C4-2B (cell line): ENCODE measurements around the gene P2RX1.

Experiments used
- H3K27ac ChIP-seq: fragments of 450-650 bp; 2 replicates; pipeline ENCODE4 v1.5.1; 2017
- ZFX ChIP-seq: fragments of 450-650 bp; IDR thresholded peaks from 2 replicates; pipeline ENCODE4 v1.6.1; 2017
- TF ChIP-seq, protein P1 (sequence below): fragments of 450-650 bp; conservative IDR thresholded peaks from 2 replicates; pipeline ENCODE4 v1.5.1; 2017; ENCODE audit warnings: mild to moderate bottlenecking

Gene P2RX1

DNA sequence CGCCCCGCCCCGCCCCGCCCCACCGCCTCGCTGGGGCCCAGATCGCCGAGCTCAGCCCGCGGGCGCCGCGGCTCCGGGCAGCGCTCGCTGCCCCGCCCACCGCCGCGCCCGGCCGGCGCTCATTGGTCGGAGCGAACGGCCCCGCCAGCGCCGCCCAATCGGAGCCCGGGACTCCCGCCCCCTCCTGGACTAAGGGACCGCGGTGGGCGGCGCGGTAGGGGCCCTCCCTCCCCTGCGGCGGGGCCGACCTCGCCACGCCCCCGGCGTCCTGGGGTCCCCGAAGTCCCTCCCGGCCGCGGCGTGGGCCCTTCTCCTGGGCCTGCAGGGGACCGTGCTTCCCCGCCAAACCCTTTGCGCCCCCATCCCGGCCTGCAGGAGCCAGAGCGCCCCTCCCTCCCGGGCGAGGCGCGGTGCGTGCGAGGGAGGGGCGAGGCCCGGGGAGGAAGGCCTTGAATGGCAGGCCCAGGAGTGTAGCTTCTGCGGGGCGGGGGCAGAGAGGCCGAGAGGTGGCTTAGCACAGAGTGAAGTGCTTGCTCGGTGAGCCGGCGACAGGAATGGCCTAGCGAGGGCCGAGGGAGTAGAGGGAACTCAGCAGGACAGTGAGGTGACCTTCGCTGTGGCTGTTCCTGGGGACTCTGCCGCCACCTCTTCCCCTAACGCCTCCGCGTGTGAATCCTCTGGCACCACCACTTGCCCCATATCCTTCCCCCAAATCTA is 23.1 kb downstream of the P2RX1 start, which contains the start of gene CAMKK1:
Gene CAMKK1, minus strand, starts transcription at position 51 of the 717 bp plus-strand sequence. CDS start 7,366 bp downstream, outside the sequence.
- TF ChIP-seq ZFX = peak; percentile 48; the same call in 1 of the 2 replicates
- TF ChIP-seq, protein P1, sequence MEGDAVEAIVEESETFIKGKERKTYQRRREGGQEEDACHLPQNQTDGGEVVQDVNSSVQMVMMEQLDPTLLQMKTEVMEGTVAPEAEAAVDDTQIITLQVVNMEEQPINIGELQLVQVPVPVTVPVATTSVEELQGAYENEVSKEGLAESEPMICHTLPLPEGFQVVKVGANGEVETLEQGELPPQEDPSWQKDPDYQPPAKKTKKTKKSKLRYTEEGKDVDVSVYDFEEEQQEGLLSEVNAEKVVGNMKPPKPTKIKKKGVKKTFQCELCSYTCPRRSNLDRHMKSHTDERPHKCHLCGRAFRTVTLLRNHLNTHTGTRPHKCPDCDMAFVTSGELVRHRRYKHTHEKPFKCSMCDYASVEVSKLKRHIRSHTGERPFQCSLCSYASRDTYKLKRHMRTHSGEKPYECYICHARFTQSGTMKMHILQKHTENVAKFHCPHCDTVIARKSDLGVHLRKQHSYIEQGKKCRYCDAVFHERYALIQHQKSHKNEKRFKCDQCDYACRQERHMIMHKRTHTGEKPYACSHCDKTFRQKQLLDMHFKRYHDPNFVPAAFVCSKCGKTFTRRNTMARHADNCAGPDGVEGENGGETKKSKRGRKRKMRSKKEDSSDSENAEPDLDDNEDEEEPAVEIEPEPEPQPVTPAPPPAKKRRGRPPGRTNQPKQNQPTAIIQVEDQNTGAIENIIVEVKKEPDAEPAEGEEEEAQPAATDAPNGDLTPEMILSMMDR = no peak
- peak within 1 kb of the TSS; percentile 90 for H3K27ac ChIP-seq

DNA sequence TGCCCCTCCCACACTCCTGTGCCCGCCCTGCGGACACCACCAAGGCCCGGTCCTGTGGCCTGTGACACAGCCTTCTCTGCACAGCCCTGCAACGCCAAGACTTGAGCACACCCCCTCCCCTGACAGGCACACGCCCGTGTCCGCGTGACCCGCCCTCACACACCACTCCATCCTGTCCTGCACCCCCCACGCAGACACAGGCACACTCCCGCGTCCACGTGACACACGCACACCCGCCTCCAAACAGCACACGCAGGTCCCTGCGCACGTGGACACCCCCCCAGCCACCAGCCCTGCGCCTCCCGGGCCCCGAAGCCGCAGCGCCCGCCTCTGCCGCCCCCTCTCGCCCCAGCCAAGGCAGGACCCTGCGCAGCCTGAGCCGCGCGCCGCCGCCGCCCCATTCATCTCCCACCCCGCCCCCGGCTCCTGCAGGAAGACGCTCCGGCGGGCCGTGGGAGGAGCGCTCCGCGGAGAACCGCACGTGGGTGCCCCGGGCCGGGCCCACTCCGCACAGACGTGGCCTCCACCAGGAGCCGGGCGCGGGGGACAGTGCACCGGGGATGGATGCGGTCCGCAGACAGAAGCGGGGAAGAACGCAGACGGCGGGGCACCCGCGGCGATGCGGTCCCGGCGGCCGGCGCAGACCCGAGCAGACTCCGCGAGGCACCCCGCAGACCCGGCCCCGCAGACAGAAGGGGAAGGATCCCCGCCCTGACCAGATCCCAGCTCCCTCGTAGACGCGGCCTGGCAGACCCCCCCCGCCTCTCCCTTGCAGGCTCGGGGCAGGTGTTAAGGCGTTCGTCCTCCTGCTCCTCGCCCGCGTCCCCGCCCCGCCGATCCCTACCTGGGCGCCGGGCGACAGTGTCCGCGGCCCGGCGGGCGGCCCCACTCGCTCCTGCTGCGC is 23.9 kb downstream of the P2RX1 start:
- H3K27ac ChIP-seq = peak overlapping the region; percentile 90

DNA sequence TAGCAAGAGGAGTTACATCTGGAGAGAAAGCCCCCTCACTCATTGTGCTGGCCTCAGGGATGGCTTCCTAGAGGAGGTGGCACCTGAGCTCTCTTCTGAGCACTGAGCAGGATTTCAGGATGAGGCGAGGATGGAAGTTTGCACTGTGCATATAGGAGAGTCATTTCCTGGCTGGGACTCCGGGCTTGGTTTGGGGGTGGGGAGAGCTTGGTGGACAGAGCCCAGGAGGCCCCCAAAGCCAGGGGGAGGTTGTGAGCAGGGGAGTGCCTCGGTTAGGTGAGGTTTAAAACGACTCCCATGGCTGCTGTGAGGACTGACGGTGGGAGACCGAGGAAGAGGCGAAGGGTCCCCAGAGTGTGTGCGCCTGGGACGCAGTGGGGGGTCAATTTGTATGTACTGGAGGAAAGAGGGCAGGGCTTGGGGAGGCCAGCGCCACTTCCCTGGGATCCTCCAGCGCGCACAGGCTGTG is 24.6 kb downstream of the P2RX1 start:
- TF ChIP-seq, protein P1 = no peak
- no peak for TF ChIP-seq ZFX
- peak overlapping the region; percentile 90 for H3K27ac ChIP-seq

More for the DNA sequence above, 23.9 kb downstream of the P2RX1 start:
- TF ChIP-seq ZFX = peak; percentile 44; the same call in 1 of the 2 replicates
- TF ChIP-seq, protein P1 = no peak

DNA sequence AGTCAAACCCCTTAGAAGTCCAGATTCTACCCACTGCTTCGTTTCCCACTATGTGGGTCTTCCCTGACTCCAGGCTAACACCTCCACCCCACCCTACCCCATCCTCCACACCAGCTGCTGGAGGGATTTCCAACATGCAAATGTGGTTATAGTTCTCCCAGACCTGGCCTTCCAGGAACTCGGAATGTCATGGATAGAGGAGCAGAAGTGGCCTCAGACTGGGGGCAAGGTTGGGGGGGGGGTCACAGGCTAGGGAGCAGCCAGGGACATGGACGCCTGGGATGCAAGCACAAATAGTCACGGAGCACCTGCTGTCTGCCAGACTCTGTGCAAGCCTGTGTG is 25.4 kb downstream of the P2RX1 start:
- H3K27ac ChIP-seq = peak overlapping the region; percentile 90
- TF ChIP-seq ZFX = no peak

DNA sequence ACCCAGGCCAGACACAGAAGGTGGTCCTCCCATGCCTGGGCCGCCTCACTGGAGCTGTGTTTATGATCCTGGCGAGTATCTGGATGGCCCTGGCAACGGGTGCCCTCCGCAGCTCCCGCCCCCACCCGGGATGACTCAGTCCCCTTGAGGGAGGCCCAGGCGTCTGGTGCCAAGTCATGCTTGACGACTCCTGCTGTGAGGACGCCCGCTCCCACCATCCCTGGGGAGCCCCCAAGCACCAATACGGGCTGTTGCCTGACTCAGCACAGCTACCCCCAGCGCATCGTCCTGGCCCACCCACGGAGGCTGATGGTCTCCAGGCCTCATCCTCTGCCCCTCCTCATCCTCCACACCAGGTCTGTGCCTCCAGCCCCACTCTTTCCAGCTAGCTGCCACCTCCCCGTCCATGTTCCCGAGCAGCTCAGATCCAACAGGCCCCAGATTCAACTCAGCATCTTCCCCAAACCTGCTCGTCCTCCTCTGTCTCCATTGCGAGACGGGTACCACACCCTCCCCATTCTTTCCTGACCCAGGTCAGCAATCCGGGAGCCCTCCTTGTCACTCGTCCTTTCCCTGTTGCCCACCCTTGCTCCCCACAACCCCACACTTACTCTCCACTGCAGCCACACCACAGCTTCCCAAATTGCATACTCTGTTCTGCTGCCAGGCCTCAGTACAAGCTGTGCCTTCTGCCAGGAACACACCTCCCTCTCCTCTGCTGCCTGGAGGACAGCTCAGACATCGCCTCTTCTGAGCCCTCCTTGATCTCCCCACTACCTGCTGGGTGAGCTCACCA is 26.0 kb downstream of the P2RX1 start:
- peak overlapping the region; percentile 90 for H3K27ac ChIP-seq
- TF ChIP-seq ZFX = no peak
- TF ChIP-seq, protein P1 = no peak

DNA sequence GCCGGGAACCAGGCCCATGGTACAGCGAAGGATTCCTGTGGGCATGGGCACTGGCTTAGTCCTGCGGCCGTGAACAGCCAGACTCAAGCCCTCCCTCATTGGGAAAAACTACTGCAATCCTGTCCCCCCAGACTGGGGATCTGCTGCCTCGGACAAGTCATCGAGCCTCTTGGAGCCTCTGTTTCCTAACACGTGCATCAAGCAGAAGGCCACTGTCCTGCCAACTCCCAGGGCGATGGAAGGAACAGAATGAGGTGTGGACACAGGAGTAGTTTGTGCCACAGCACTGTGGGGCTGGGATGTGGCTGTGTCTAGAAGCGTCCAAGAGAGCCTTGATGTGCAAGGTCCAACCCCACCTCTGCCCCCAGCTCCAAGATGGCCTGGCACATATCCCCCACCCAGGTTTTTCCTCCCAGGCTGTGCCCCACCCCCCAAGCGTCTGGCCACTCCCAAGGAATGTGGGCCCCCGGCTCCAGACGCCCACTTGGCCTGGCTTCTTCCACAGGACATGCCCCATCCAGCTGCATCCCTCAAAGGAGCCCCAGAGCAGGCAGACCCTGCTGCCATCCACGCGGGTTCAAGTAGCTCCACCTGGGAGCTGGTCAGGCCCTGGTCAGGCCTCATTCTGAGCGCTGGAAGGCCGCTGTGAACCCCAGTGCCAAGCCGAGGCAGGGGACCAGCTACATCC is 26.8 kb downstream of the P2RX1 start:
- H3K27ac ChIP-seq = peak overlapping the region; percentile 90
- TF ChIP-seq, protein P1 = no peak
- TF ChIP-seq ZFX = no peak
